H1 (cell line): ENCODE results near the gene ATP9B. TPM values are rescaled to one million over a fixed set of nuclear protein-coding genes. Genes with fewer than 3 reads are reported as not detected.

Experiments
- CBX5 ChIP-seq: fragments of 300-800, 300-1000 bp; sonication (generic); IDR thresholded peaks from 2 replicates; pipeline ENCODE4 v1.7.1; 2016; ENCODE audit warnings: antibody characterized with exemption, low read length, low read depth
- JUND ChIP-seq: IDR thresholded peaks from 2 replicates; pipeline ENCODE4 v1.6.1; 2011; ENCODE audit warnings: mild to moderate bottlenecking, improper control_type of control experiment, low read length
- NRF1 ChIP-seq: IDR thresholded peaks from 2 replicates; pipeline ENCODE4 v1.6.1; 2011; ENCODE audit warnings: mild to moderate bottlenecking, low read depth, low read length, improper control_type of control experiment
- SIRT6 ChIP-seq: IDR thresholded peaks from one replicate; pipeline ENCODE4 v1.7.1; 2012; ENCODE audit warnings: low read length, inconsistent platforms
- SP1 ChIP-seq: IDR thresholded peaks from 2 replicates; pipeline ENCODE4 v1.6.1; 2011; ENCODE audit warnings: low read depth, low read length
- polyA plus RNA-seq, 7 experiments: library from polyadenylated mRNA; depleted of rRNA in 3 of 7; stranded (reverse) in 5 of 7; unstranded in 2 of 7; fragments of >200 nt in 5 of 7; fragments of 200-250 nt in 2 of 7; gene quantifications; 1 replicate in 5 of 7; 2 replicates in 1 of 7; 4 replicates in 1 of 7; pipeline versions ENCODE4 v1.2.1 to v1.2.3, GENCODE V29; 2011 to 2013; ENCODE audit warnings: missing spikeins in 2 of 7, mixed read lengths in 2 of 7
- total RNA-seq: library from RNA; stranded (reverse); fragmentation: NEBNext Ultra II Directional; extraction: Animal tissue kit (Norgen Biotek cat#: 25700); gene quantifications from 2 replicates; pipeline ENCODE4 v1.2.1, GENCODE V29; 2021
- TF ChIP-seq, protein P1 (sequence below): fragments of 300-600 bp; sonication (generic); IDR thresholded peaks from 2 replicates; pipeline ENCODE4 v1.7.1; 2012; ENCODE audit warnings: low read length, moderate library complexity, mild to moderate bottlenecking, inconsistent platforms; ENCODE audit not compliant: insufficient replicate concordance

Gene ATP9B
- total and polyA plus RNA-seq, 2 of the 8 experiments (the other 6 are each of a cell fraction or from before 2014, with no cell fraction given), result 15.1 to 21.7 TPM

DNA sequence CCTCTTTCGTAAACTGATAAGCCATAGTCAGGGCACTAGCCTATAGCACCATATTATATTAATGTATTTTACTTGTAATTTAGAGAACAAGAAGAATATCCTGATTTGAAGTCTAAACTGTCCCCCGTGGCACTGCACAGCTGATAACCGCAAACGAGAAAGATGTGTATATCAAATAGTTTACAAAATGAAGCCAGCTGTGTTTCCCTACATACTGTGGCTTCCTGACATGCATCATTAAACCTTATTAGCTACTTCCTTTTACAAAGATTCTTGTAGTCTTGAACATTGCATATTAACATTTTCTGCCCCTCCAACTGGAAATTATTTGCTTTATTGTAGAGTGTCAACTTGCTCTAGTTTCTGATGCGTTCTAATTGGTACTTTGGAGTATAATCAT is 173.1 kb downstream of the ATP9B start (continued):
- no peak for TF ChIP-seq JUND
- TF ChIP-seq, protein P1, sequence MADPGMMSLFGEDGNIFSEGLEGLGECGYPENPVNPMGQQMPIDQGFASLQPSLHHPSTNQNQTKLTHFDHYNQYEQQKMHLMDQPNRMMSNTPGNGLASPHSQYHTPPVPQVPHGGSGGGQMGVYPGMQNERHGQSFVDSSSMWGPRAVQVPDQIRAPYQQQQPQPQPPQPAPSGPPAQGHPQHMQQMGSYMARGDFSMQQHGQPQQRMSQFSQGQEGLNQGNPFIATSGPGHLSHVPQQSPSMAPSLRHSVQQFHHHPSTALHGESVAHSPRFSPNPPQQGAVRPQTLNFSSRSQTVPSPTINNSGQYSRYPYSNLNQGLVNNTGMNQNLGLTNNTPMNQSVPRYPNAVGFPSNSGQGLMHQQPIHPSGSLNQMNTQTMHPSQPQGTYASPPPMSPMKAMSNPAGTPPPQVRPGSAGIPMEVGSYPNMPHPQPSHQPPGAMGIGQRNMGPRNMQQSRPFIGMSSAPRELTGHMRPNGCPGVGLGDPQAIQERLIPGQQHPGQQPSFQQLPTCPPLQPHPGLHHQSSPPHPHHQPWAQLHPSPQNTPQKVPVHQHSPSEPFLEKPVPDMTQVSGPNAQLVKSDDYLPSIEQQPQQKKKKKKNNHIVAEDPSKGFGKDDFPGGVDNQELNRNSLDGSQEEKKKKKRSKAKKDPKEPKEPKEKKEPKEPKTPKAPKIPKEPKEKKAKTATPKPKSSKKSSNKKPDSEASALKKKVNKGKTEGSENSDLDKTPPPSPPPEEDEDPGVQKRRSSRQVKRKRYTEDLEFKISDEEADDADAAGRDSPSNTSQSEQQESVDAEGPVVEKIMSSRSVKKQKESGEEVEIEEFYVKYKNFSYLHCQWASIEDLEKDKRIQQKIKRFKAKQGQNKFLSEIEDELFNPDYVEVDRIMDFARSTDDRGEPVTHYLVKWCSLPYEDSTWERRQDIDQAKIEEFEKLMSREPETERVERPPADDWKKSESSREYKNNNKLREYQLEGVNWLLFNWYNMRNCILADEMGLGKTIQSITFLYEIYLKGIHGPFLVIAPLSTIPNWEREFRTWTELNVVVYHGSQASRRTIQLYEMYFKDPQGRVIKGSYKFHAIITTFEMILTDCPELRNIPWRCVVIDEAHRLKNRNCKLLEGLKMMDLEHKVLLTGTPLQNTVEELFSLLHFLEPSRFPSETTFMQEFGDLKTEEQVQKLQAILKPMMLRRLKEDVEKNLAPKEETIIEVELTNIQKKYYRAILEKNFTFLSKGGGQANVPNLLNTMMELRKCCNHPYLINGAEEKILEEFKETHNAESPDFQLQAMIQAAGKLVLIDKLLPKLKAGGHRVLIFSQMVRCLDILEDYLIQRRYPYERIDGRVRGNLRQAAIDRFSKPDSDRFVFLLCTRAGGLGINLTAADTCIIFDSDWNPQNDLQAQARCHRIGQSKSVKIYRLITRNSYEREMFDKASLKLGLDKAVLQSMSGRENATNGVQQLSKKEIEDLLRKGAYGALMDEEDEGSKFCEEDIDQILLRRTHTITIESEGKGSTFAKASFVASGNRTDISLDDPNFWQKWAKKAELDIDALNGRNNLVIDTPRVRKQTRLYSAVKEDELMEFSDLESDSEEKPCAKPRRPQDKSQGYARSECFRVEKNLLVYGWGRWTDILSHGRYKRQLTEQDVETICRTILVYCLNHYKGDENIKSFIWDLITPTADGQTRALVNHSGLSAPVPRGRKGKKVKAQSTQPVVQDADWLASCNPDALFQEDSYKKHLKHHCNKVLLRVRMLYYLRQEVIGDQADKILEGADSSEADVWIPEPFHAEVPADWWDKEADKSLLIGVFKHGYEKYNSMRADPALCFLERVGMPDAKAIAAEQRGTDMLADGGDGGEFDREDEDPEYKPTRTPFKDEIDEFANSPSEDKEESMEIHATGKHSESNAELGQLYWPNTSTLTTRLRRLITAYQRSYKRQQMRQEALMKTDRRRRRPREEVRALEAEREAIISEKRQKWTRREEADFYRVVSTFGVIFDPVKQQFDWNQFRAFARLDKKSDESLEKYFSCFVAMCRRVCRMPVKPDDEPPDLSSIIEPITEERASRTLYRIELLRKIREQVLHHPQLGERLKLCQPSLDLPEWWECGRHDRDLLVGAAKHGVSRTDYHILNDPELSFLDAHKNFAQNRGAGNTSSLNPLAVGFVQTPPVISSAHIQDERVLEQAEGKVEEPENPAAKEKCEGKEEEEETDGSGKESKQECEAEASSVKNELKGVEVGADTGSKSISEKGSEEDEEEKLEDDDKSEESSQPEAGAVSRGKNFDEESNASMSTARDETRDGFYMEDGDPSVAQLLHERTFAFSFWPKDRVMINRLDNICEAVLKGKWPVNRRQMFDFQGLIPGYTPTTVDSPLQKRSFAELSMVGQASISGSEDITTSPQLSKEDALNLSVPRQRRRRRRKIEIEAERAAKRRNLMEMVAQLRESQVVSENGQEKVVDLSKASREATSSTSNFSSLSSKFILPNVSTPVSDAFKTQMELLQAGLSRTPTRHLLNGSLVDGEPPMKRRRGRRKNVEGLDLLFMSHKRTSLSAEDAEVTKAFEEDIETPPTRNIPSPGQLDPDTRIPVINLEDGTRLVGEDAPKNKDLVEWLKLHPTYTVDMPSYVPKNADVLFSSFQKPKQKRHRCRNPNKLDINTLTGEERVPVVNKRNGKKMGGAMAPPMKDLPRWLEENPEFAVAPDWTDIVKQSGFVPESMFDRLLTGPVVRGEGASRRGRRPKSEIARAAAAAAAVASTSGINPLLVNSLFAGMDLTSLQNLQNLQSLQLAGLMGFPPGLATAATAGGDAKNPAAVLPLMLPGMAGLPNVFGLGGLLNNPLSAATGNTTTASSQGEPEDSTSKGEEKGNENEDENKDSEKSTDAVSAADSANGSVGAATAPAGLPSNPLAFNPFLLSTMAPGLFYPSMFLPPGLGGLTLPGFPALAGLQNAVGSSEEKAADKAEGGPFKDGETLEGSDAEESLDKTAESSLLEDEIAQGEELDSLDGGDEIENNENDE, result no peak
- TF ChIP-seq SIRT6, result no peak
- TF ChIP-seq CBX5, result no peak
- TF ChIP-seq SP1, result no peak
- TF ChIP-seq NRF1, result no peak
